Gastrocnemius medialis (tissue), 4 donors: ENCODE data around the gene KAZN. TPM values are rescaled to one million over a fixed set of nuclear protein-coding genes. Genes with fewer than 3 reads are reported as not detected.

Experiments used
- ATAC-seq, 2 donors: fragments of 150-250 bp; one replicate each; pipeline ENCODE4 v1.9.1; 2016
- DNase-seq, 2 donors: peaks; one replicate each; pipeline ENCODE4 v3.0.0-alpha.2; 2019
- H3K27ac ChIP-seq, 4 donors: fragments of 200-600 bp; sonication (generic); 1 replicate in 1 of 4; 2 replicates in 3 of 4; pipeline ENCODE4 v1.5.1; 2016 to 2018; ENCODE audit warnings: mild to moderate bottlenecking in 2 of 4, moderate library complexity in 1 of 4
- H3K27me3 ChIP-seq, 3 donors: fragments of 200-600 bp; sonication (generic) in 2 of 3; 1 replicate in 1 of 3; 2 replicates in 2 of 3; pipeline versions ENCODE4 v1.5.1 to v1.6.0; 2016 to 2019; ENCODE audit warnings: mild to moderate bottlenecking in 1 of 3, moderate library complexity in 1 of 3
- H3K36me3 ChIP-seq, 2 donors: fragments of 200-600 bp; sonication (generic) in 1 of 2; one replicate each; pipeline ENCODE4 v1.5.1; 2017 to 2018
- H3K4me1 ChIP-seq, 2 donors: fragments of 200-600 bp; sonication (generic) in 1 of 2; one replicate each; pipeline ENCODE4 v1.5.1; 2016 to 2017; ENCODE audit warnings: mild to moderate bottlenecking in 2 of 2
- H3K4me3 ChIP-seq, 4 donors: fragments of 200-600 bp; sonication (generic) in 3 of 4; 1 replicate in 1 of 4; 2 replicates in 3 of 4; pipeline ENCODE4 v1.5.1; 2016 to 2019; ENCODE audit warnings: mild to moderate bottlenecking in 2 of 4
- H3K9me3 ChIP-seq, 3 donors: fragments of 200-600 bp; sonication (generic) in 2 of 3; 1 replicate in 1 of 3; 2 replicates in 2 of 3; pipeline ENCODE4 v1.5.1; 2016 to 2019
- POLR2A ChIP-seq, 2 donors: fragments of 450-650 bp; IDR thresholded peaks; one replicate each; pipeline ENCODE4 v1.6.1; 2017; ENCODE audit warnings: antibody characterized with exemption in 2 of 2, mild to moderate bottlenecking in 2 of 2, moderate library complexity in 2 of 2
- in situ Hi-C, 4 donors: fragments of 200-750 bp; cut with MboI; loops; one replicate each; pipeline versions ENCODE4 v1.15.0 to v1.8.0; 2017; ENCODE audit warnings: low sequenced_read_pairs in 4 of 4
- intact Hi-C: fragments of 100-400 bp; cut with DNase I; formaldehyde crosslinking; loops from one replicate; pipeline ENCODE4 v1.15.1; 2023; ENCODE audit warnings: low total_unique reads
- total RNA-seq, 4 donors: library from RNA; depleted of rRNA; stranded (reverse); fragments of >200 nt; gene quantifications; one replicate each; pipeline versions ENCODE4 v1.1.0 to v1.2.3, GENCODE V29; 2016
- TF ChIP-seq, protein P1 (sequence below), 5 experiments: fragments of 450-650 bp in 3 of 5; fragments of 200-600 bp in 2 of 5; sonication (generic) in 2 of 5; IDR thresholded peaks in 4 of 5; conservative IDR thresholded peaks in 1 of 5; 1 replicate in 4 of 5; 2 replicates in 1 of 5; pipeline ENCODE4 v1.5.1; 2016 to 2019; ENCODE audit warnings: antibody characterized with exemption in 5 of 5, mild to moderate bottlenecking in 3 of 5, moderate library complexity in 3 of 5

The KAZN gene
- total RNA-seq, 4 donors from 2014 or later: 0.05 to 2.2 (median 1.00) TPM

DNA sequence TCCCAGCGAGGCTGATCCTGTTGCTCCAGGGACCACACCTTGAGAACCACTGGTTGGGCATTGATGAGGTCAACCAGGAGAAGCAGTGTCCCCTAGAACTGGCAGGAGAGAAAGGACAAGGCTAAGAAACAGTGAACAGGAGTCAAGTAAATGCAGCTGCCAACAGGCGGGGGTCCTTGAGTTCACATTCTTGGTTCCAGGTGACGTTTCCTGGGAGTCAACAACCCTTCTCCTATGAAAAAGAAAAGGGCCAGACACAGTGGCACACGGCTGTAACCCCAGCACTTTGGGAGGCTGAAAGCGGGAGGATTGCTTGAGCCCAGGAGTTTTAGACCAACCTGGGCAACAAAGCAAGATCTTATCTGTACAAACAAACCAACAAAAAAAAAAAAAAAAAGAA lies 98.3 kb downstream of the KAZN start:
- Histone ChIP-seq H3K27me3 (no peaks in the 10 kb centered on the region), H3K4me1 (no peaks in the 10 kb centered on the region), H3K27ac (no peak overlapping the region), H3K4me3 (no peak overlapping the region), H3K9me3 (no peaks in the 10 kb centered on the region), H3K36me3 (no peaks in the 10 kb centered on the region)
- in situ Hi-C loops: no loop called here
- TF ChIP-seq, protein P1, sequence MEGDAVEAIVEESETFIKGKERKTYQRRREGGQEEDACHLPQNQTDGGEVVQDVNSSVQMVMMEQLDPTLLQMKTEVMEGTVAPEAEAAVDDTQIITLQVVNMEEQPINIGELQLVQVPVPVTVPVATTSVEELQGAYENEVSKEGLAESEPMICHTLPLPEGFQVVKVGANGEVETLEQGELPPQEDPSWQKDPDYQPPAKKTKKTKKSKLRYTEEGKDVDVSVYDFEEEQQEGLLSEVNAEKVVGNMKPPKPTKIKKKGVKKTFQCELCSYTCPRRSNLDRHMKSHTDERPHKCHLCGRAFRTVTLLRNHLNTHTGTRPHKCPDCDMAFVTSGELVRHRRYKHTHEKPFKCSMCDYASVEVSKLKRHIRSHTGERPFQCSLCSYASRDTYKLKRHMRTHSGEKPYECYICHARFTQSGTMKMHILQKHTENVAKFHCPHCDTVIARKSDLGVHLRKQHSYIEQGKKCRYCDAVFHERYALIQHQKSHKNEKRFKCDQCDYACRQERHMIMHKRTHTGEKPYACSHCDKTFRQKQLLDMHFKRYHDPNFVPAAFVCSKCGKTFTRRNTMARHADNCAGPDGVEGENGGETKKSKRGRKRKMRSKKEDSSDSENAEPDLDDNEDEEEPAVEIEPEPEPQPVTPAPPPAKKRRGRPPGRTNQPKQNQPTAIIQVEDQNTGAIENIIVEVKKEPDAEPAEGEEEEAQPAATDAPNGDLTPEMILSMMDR (IDR thresholded peaks at IDR 0.05 in 4 of 5, conservative IDR thresholded peaks at IDR 0.05 in 1 of 5): no peak
- no peak for TF ChIP-seq POLR2A (IDR thresholded peaks at IDR 0.05)
- DNase-seq (no peak), ATAC-seq (no peak)
- intact Hi-C loops: no loop called here

DNA sequence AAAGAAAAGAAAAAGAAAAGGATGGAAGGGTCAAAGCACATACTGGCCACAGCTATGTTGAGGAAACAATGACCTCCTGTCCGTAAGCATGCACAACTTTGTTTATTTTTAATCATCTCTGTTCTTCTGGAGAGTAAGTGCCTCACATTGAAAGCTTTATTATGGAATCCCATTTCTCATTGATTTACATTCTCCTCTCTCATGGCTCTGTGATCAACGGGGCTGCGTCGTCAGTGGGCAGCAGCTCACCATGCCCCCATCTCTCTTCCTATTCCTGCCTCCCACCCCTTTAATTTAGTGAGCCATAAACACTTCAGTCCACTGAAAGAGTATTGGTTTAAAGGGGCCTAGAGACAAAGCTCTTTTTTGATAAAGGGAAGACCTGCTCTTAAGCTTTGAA lies 98.9 kb downstream of the KAZN start:
- TF ChIP-seq, protein P1 (IDR thresholded peaks at IDR 0.05 in 4 of 5, conservative IDR thresholded peaks at IDR 0.05 in 1 of 5): no peak
- no peak for TF ChIP-seq POLR2A (IDR thresholded peaks at IDR 0.05)
- Histone ChIP-seq H3K9me3 (no peaks in the 10 kb centered on the region), H3K27ac (no peak overlapping the region), H3K36me3 (no peaks in the 10 kb centered on the region), H3K4me3 (no peak overlapping the region), H3K4me1 (no peaks in the 10 kb centered on the region), H3K27me3 (no peaks in the 10 kb centered on the region)
- DNase-seq (no peak), ATAC-seq (no peak)
- in situ Hi-C loops (no loop called here), intact Hi-C loops (no loop called here)

DNA sequence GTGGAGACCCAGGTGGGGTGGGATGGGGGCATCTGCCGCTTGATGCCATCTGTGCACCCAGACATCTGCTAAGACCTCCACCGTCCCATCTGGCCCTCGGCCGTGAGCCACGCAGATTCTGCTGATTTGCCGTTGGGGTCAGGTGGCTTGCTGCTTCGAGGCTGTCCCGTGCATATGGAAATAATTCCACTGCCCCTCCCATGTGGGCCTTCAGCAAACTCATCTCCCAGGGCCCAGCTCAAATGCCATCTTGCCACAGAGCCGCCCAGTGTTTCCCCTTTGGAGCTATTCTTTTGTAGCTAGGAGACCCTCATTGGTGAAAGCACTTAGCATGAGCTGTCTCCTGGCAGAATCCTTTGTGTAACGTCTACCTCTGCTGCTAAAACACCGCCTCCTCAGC lies 99.8 kb downstream of the KAZN start:
- intact Hi-C loops: no loop called here
- in situ Hi-C loops: no loop called here
- H3K27ac ChIP-seq: no peak overlapping the region
- H3K9me3 ChIP-seq: no peaks in the 10 kb centered on the region
- no peaks in the 10 kb centered on the region for H3K27me3 ChIP-seq
- ATAC-seq (no peak), DNase-seq (no peak)
- TF ChIP-seq, protein P1 (IDR thresholded peaks at IDR 0.05 in 4 of 5, conservative IDR thresholded peaks at IDR 0.05 in 1 of 5): no peak
- TF ChIP-seq POLR2A (IDR thresholded peaks at IDR 0.05): no peak
- H3K36me3 ChIP-seq: no peaks in the 10 kb centered on the region
- no peaks in the 10 kb centered on the region for H3K4me1 ChIP-seq
- no peak overlapping the region for H3K4me3 ChIP-seq

DNA sequence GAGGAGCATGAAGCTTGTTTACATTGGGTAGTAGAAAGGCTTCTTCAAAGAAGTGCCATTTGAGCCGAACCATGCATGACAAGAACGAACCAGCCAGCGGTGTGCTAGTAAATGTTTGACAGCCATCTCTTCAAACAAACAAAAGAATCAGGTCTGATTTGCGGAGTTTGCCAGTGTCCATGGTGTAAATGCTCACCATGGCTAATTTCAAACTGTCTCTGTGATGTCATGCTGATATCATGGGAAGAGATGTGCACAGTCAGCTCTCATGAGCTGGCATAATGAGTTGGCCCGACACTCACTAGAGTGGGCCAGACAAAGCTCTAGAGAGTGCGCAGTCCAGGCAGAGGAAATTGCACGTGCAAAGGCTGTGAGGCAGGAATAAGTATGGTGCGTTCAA lies 101.1 kb downstream of the KAZN start:
- ATAC-seq: no peak
- H3K27ac ChIP-seq: no peak overlapping the region
- TF ChIP-seq POLR2A (IDR thresholded peaks at IDR 0.05): no peak
- TF ChIP-seq, protein P1 (IDR thresholded peaks at IDR 0.05 in 4 of 5, conservative IDR thresholded peaks at IDR 0.05 in 1 of 5): no peak
- no peaks in the 10 kb centered on the region for H3K9me3 ChIP-seq
- intact Hi-C loops (no loop called here), in situ Hi-C loops (no loop called here)
- H3K4me3 ChIP-seq: no peak overlapping the region
- no peak for DNase-seq
- no peaks in the 10 kb centered on the region for H3K36me3 ChIP-seq
- H3K27me3 ChIP-seq: no peaks in the 10 kb centered on the region
- H3K4me1 ChIP-seq: no peaks in the 10 kb centered on the region

DNA sequence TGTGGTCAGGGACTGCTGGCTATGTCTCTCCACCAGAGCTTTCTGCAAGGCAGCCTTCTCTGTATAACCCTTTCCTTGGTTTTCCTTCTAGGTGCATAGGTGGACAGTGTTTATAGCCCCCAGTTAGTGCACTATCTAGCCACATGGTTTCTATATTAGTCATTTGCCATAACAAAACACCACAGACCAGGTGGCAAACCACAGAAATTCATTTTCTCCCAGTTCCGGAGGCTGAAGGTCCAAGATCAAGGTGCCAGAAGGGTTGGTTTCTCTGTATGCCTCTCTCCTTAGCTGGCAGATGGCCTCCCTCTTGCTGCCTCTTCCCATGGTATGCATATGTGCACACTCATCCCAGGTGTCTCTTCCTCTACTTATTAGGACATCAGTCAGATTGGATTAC lies 106.4 kb downstream of the KAZN start:
- Histone ChIP-seq H3K9me3 (no peaks in the 10 kb centered on the region), H3K27me3 (no peaks in the 10 kb centered on the region), H3K4me1 (no peaks in the 10 kb centered on the region), H3K4me3 (no peak overlapping the region), H3K27ac (no peak overlapping the region), H3K36me3 (no peaks in the 10 kb centered on the region)
- intact Hi-C loops: no loop called here
- TF ChIP-seq, protein P1 (IDR thresholded peaks at IDR 0.05 in 4 of 5, conservative IDR thresholded peaks at IDR 0.05 in 1 of 5): no peak
- TF ChIP-seq POLR2A (IDR thresholded peaks at IDR 0.05): no peak
- ATAC-seq: no peak
- in situ Hi-C loops: no loop called here
- DNase-seq: no peak
